ENCODE measurements around the gene CARD19.

The CARD19 gene

DNA sequence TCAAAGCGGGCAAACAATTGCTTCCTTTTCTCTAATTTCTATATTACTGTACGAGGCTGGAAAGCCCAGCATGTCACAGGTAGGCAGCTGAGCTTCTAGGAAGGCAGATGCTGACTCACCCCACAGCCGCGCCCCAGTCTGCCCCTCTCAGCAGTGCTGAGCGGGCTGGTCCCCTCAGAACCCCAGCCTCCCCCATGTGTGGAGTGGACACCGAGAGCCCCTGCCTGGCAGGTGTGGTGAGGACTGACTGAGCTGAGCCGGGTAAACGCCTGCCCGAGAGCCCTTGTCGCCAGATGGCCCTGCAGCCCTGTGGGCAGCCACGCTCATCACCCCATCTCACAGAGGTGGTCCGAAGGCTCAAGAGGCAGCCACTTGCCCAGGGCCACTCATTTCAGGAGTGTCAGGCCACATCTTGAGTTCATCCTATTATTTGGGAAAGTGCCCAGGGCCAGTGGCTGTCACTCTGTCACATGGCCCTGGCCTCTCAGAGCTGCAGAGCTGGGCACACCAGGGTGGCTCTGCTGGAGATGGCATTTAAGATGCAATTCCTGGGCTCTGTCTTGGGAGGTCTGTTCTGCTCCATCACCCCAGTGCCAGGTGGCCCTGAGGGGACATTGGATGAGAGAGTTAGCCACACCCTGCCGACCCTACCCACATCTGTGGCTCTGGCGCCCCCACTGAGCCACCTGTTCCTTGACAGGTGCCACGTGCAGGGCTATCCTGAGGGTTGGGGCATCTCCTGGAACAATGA, 12.4 kb downstream of the CARD19 start:
- TF ChIP-seq, protein P1, sequence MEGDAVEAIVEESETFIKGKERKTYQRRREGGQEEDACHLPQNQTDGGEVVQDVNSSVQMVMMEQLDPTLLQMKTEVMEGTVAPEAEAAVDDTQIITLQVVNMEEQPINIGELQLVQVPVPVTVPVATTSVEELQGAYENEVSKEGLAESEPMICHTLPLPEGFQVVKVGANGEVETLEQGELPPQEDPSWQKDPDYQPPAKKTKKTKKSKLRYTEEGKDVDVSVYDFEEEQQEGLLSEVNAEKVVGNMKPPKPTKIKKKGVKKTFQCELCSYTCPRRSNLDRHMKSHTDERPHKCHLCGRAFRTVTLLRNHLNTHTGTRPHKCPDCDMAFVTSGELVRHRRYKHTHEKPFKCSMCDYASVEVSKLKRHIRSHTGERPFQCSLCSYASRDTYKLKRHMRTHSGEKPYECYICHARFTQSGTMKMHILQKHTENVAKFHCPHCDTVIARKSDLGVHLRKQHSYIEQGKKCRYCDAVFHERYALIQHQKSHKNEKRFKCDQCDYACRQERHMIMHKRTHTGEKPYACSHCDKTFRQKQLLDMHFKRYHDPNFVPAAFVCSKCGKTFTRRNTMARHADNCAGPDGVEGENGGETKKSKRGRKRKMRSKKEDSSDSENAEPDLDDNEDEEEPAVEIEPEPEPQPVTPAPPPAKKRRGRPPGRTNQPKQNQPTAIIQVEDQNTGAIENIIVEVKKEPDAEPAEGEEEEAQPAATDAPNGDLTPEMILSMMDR (IDR thresholded peaks at IDR 0.05): no peak

DNA sequence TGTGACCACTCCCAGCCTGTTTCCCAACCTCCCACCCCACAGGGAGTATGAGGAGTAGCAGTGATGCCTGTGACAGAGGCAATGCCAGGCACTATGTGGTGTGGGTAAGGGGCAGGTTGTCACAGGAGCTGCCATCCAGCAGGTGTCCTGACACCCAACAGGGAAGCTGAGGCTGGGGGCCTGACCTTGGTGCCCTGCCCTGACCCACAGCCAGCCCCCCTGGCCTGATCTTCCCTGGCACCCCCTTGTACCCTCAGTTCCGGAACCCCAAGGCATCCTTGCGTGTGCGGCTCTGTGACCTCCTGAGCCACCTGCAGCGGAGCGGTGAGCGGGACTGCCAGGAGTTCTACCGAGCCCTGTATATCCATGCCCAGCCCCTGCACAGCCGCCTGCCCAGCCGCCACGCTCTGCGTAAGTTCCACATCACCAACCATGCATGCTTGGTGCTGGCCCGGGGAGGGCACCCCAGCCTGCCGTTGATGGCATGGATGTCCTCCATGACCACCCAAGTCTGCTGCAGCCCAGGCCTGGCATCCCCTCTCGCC, 14.4 kb downstream of the CARD19 start:
- TF ChIP-seq, protein P1 (IDR thresholded peaks at IDR 0.05): no peak

DNA sequence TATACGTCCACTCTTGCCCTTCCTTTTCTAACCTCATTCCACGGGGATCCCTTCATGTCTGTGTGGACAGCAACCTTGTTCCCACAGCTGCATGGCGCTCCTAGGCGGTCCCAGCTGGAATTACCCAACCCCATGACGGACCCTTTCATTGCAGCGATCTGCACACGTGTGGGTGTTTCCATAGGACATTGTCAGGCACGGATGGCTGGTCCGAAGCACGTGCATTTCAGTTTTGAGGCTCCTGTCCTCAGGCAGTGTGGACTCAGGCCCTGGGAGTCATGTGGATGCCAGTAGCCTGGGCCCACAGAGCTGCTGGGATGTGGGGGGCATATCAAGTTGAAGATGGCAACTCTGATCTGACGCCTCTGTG, 15.0 kb downstream of the CARD19 start:
- TF ChIP-seq, protein P1 (IDR thresholded peaks at IDR 0.05): no peak

DNA sequence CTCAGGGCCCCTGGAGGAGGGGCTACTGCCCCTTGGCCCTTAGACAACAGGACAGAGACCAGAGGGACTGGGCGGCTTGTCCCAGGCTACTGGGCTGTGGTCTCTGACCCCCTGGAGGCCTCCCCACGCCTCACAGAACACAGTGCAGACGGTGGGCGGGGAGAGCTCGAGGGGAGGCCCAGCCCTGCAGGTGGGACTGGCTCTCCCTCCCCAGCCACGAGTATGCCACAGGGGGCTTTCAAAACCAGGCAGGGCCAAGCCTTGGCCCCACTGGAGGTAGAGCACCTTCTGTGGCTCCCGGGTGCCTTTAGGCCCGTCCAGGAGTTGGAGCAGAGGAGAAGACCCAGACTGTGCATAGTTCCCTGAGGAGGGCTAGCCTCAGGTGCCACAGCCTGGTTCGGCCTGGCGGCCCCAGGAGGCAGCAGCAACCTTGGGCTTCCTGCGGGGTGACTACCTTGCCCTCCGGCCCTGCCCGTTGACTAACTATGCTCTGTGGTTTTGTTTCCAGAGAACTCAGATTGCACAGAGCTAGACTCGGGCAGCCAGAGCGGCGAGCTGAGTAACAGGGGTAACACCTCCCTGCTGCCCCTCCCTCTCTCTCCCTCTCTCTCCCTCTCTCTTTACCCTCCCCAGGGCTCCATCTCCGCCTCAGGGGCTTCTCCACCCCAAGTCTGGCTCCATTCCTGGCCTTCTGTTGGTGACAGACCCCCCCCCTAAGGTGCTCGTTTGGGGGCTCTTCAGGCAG, 15.5 kb downstream of the CARD19 start:
- TF ChIP-seq, protein P1 (IDR thresholded peaks at IDR 0.05): no peak

DNA sequence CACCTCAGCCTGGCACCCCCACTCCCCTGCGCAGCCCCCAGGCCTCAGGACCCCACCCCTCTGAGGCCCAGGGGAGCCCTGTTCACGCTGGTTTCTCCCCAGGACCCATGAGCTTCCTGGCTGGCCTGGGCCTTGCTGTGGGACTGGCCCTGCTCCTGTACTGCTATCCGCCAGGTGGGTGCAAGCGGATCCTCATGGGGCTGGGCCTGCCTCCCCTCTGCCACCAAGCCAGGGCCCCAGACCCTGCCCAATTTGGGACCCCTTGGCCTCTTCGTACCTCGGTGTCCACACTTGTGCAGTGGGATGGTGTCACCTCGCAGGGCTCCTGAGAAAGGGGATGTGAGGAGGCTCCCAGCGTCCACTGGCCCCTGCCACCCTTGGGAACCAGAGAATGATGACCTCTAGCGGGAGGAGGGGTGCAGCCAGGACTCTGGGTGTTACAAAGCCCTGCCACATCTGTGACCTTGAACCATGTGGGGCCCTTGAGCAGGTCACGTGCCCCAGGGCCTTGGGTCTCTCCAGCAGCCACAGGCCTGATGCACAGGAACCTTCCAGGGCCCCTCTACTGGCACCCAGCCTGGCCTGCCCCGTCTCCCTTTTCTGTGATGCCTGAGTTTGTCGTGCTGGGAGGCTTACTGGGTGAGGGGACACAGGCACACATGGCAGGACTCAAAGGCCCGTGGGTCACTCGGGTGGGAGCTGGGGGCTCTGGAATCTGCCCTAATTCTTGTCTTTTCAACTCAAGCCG, 16.3 kb downstream of the CARD19 start:
- TF ChIP-seq, protein P1 (IDR thresholded peaks at IDR 0.05): no peak

DNA sequence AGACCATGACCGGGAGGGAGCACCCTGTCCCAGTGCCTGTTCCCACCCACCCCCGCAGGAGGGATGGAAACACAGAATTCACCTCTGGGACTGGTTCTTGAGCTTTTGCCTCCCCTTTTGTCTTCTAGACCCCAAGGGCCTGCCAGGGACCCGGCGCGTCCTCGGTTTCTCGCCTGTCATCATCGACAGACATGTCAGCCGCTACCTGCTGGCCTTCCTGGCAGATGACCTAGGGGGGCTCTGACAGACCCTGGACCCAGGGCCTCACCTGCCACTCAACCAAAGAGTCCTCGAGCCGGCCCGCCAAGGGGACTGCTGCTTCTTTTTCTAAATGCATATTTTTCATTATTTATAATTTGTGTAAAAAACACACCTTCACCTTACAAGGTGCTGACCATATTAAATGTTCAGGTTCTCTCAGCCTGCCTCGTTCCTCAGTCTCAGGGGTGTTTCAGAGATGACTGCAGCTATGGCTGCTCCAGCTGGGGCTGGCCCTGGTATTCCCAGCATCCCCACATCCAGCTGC, 16.9 kb downstream of the CARD19 start:
- TF ChIP-seq, protein P1 (IDR thresholded peaks at IDR 0.05): no peak
